Right ventricle myocardium inferior (tissue), 1 donor: ENCODE results near the gene SNX18. TPM values are rescaled to one million over a fixed set of nuclear protein-coding genes. Genes with fewer than 3 reads are reported as not detected.

Source experiments
- ATAC-seq: fragments of 200-7000 bp; cut with Tn5 transposase; one replicate; pipeline ENCODE4 v1.9.1; 2020; ENCODE audit warnings: mild to moderate bottlenecking, moderate library complexity
- DNase-seq: peaks from one replicate; pipeline ENCODE4 v3.0.0; 2021; ENCODE audit errors: missing footprints
- intact Hi-C: fragments of 100-400 bp; cut with DNase I; formaldehyde crosslinking; loops from one replicate; pipeline ENCODE4 v1.11.0; 2022
- total RNA-seq: library from RNA; stranded (reverse); fragmentation: NEBNext Ultra II Directional; extraction: Animal tissue kit (Norgen Biotek cat#: 25700); gene quantifications from one replicate; pipeline ENCODE4 v1.2.1, GENCODE V29; 2021
- donor health status: DM: no; HTN: yes; CAD: no; lungs with severe emphysema.

SNX18 gene
- total RNA-seq, 1 donor from 2014 or later, result 25.2 TPM

GRCh38 chr5:54595721-54596120, 78.2 kb downstream of the SNX18 start:
- ATAC-seq, result no peak
- intact Hi-C loops, result no loop called here
- no peak for DNase-seq

Other genes starting within 250 kb of the SNX18 start
- 23.7 TPM for gene ARL15, start 207.2 kb upstream of the SNX18 start, total RNA-seq
- 549 TPM for gene HSPB3, start 62.1 kb upstream of the SNX18 start, total RNA-seq